HEK293 (cell line): Measurements from ENCODE around the gene CTNNBL1.

Experiments
- CTCF ChIA-PET: fragments of 350-600 bp; formaldehyde crosslinking; extraction: SDS; loops from one replicate; lab custom pipeline; 2021; ENCODE audit warnings: antibody characterized with exemption; lab: Yijun Ruan, JAX
- POLR2A ChIA-PET: fragments of 300-600 bp; formaldehyde crosslinking; extraction: SDS; loops from one replicate; lab custom pipeline; 2020; ENCODE audit warnings: antibody characterized with exemption, inconsistent platforms; lab: Yijun Ruan, JAX
- H3K27ac ChIP-seq: fragments of 200-500 bp; sonication (Bioruptor generic); 2 replicates; pipeline ENCODE4 v1.5.1; 2014; ENCODE audit warnings: low read depth, low read length, control low read depth, inconsistent platforms; ENCODE audit errors: extremely low read depth
- H3K36me3 ChIP-seq, 2 experiments: fragments of 200-500 bp in 1 of 2; sonication (Bioruptor generic) in 1 of 2; 1 replicate in 1 of 2; 2 replicates in 1 of 2; pipeline ENCODE4 v1.5.1; 2014 to 2017; ENCODE audit warnings: inconsistent platforms in 2 of 2, low read length in 2 of 2; ENCODE audit not compliant: control insufficient read depth in 2 of 2, insufficient read depth in 1 of 2
- H3K4me1 ChIP-seq: fragments of 200-500 bp; sonication (Bioruptor generic); 2 replicates; pipeline ENCODE4 v1.5.1; 2014; ENCODE audit warnings: mild to moderate bottlenecking, low read length, inconsistent platforms; ENCODE audit not compliant: control insufficient read depth, insufficient read depth
- H3K4me3 ChIP-seq: 2 replicates; pipeline ENCODE4 v1.5.1; 2011; ENCODE audit warnings: low read depth, mild to moderate bottlenecking, control low read depth, low read length, moderate library complexity
- H3K9me3 ChIP-seq: fragments of 200-500 bp; sonication (Bioruptor generic); 2 replicates; pipeline ENCODE4 v1.5.1; 2014; ENCODE audit warnings: low read depth, low read length, inconsistent platforms; ENCODE audit not compliant: control insufficient read depth, insufficient read depth
- ATF2 ChIP-seq: fragments of 450-650 bp; formaldehyde crosslinking; IDR thresholded peaks from 2 replicates; pipeline ENCODE4 v1.5.1; 2016; ENCODE audit warnings: missing biosample characterization, missing genetic modification characterization, low read depth
- EGR2 ChIP-seq: fragments of 450-650 bp; formaldehyde crosslinking; IDR thresholded peaks from 2 replicates; pipeline ENCODE4 v1.5.1; 2016; ENCODE audit warnings: low read depth, missing biosample characterization, missing genetic modification characterization
- PRDM4 ChIP-seq: fragments of 450-650 bp; formaldehyde crosslinking; IDR thresholded peaks from 2 replicates; pipeline ENCODE4 v1.5.1; 2017; ENCODE audit warnings: missing biosample characterization, missing genetic modification characterization
- SCRT1 ChIP-seq: fragments of 450-650 bp; formaldehyde crosslinking; IDR thresholded peaks from 2 replicates; pipeline ENCODE4 v1.5.1; 2016; ENCODE audit warnings: missing biosample characterization, missing genetic modification characterization, borderline replicate concordance
- SP3 ChIP-seq: fragments of 450-650 bp; formaldehyde crosslinking; IDR thresholded peaks from 2 replicates; pipeline ENCODE4 v1.5.1; 2016; ENCODE audit warnings: missing biosample characterization, missing genetic modification characterization
- ZBTB26 ChIP-seq: fragments of 450-650 bp; formaldehyde crosslinking; optimal IDR thresholded peaks from 2 replicates; pipeline ENCODE3; 2016; ENCODE audit warnings: missing biosample characterization, mild to moderate bottlenecking, missing genetic modification characterization
- ZBTB6 ChIP-seq: fragments of 450-650 bp; formaldehyde crosslinking; IDR thresholded peaks from 2 replicates; pipeline ENCODE4 v1.5.1; 2017; ENCODE audit warnings: missing biosample characterization, missing genetic modification characterization
- ZFP37 ChIP-seq: fragments of 450-650 bp; formaldehyde crosslinking; IDR thresholded peaks from 2 replicates; pipeline ENCODE4 v1.5.1; 2016; ENCODE audit warnings: missing biosample characterization, missing genetic modification characterization
- ZNF10 ChIP-seq: fragments of 450-650 bp; formaldehyde crosslinking; IDR thresholded peaks from 2 replicates; pipeline ENCODE4 v1.5.1; 2017; ENCODE audit warnings: missing biosample characterization, missing genetic modification characterization
- ZNF2 ChIP-seq: fragments of 450-650 bp; formaldehyde crosslinking; IDR thresholded peaks from 2 replicates; pipeline ENCODE4 v1.5.1; 2016; ENCODE audit warnings: missing biosample characterization, missing genetic modification characterization
- ZNF239 ChIP-seq: fragments of 450-650 bp; formaldehyde crosslinking; IDR thresholded peaks from 2 replicates; pipeline ENCODE4 v1.5.1; 2016; ENCODE audit warnings: missing biosample characterization, missing genetic modification characterization
- ZNF280D ChIP-seq: fragments of 450-650 bp; formaldehyde crosslinking; IDR thresholded peaks from 2 replicates; pipeline ENCODE4 v1.5.1; 2016; ENCODE audit warnings: missing biosample characterization, missing genetic modification characterization
- ZNF335 ChIP-seq: fragments of 450-650 bp; formaldehyde crosslinking; conservative IDR thresholded peaks from 2 replicates; pipeline ENCODE4 v1.5.1; 2016; ENCODE audit warnings: missing biosample characterization, missing genetic modification characterization
- ZNF404 ChIP-seq: fragments of 450-650 bp; formaldehyde crosslinking; IDR thresholded peaks from 2 replicates; pipeline ENCODE4 v1.5.1; 2017; ENCODE audit warnings: missing biosample characterization, missing genetic modification characterization
- ZNF501 ChIP-seq: fragments of 450-650 bp; formaldehyde crosslinking; IDR thresholded peaks from 2 replicates; pipeline ENCODE4 v1.5.1; 2016; ENCODE audit warnings: missing biosample characterization, missing genetic modification characterization
- ZNF530 ChIP-seq: fragments of 450-650 bp; formaldehyde crosslinking; IDR thresholded peaks from 2 replicates; pipeline ENCODE4 v1.5.1; 2016; ENCODE audit warnings: low read depth, missing biosample characterization, missing genetic modification characterization
- ZNF596 ChIP-seq: fragments of 450-650 bp; IDR thresholded peaks from 2 replicates; pipeline ENCODE4 v1.5.0; 2018; ENCODE audit warnings: missing biosample characterization, mild to moderate bottlenecking, missing genetic modification characterization, moderate library complexity
- ZNF600 ChIP-seq: fragments of 450-650 bp; formaldehyde crosslinking; IDR thresholded peaks from 2 replicates; pipeline ENCODE4 v1.5.1; 2016; ENCODE audit warnings: missing biosample characterization, missing genetic modification characterization
- ZNF610 ChIP-seq: fragments of 450-650 bp; formaldehyde crosslinking; IDR thresholded peaks from 2 replicates; pipeline ENCODE4 v1.5.1; 2016; ENCODE audit warnings: missing biosample characterization, missing genetic modification characterization, borderline replicate concordance
- ZNF664 ChIP-seq: fragments of 450-650 bp; formaldehyde crosslinking; IDR thresholded peaks from 2 replicates; pipeline ENCODE4 v1.5.1; 2016; ENCODE audit warnings: missing biosample characterization, missing genetic modification characterization
- ZNF677 ChIP-seq: fragments of 450-650 bp; IDR thresholded peaks from 2 replicates; pipeline ENCODE4 v1.5.0; 2018; ENCODE audit warnings: missing biosample characterization, mild to moderate bottlenecking, missing genetic modification characterization, moderate library complexity
- ZNF707 ChIP-seq: fragments of 450-650 bp; formaldehyde crosslinking; IDR thresholded peaks from 2 replicates; pipeline ENCODE4 v1.5.1; 2016; ENCODE audit warnings: missing biosample characterization, missing genetic modification characterization
- ZNF768 ChIP-seq: fragments of 450-650 bp; formaldehyde crosslinking; IDR thresholded peaks from 2 replicates; pipeline ENCODE4 v1.5.1; 2018; ENCODE audit warnings: missing biosample characterization, mild to moderate bottlenecking, missing genetic modification characterization
- ZNF776 ChIP-seq: fragments of 450-650 bp; formaldehyde crosslinking; IDR thresholded peaks from 2 replicates; pipeline ENCODE4 v1.5.0; 2017; ENCODE audit warnings: missing biosample characterization, missing genetic modification characterization, borderline replicate concordance
- ZNF830 ChIP-seq: fragments of 450-650 bp; IDR thresholded peaks from 2 replicates; pipeline ENCODE4 v1.5.0; 2018; ENCODE audit warnings: missing biosample characterization, missing genetic modification characterization, low read depth, mild to moderate bottlenecking, moderate library complexity
- ZSCAN4 ChIP-seq: fragments of 450-650 bp; formaldehyde crosslinking; IDR thresholded peaks from 2 replicates; pipeline ENCODE4 v1.5.1; 2017; ENCODE audit warnings: missing biosample characterization, missing genetic modification characterization

CTNNBL1 gene

GRCh38 chr20:37841389-37841788 lies 147.6 kb downstream of the CTNNBL1 start:
- no peak for TF ChIP-seq SP3 (tag by site-specific recombination)
- no peak for TF ChIP-seq ZNF664 (tag by site-specific recombination)
- TF ChIP-seq ZNF596 (tag by site-specific recombination), result no peak
- TF ChIP-seq ZBTB26 (tag by site-specific recombination), result no peak
- no peak for TF ChIP-seq ZNF530 (tag by site-specific recombination)
- no peak for TF ChIP-seq ZNF2 (tag by site-specific recombination)
- TF ChIP-seq ZNF404 (tag by site-specific recombination), result no peak
- TF ChIP-seq ZNF677 (tag by site-specific recombination), result no peak
- TF ChIP-seq ZNF501 (tag by site-specific recombination), result no peak
- TF ChIP-seq ZNF610 (tag by site-specific recombination), result no peak
- TF ChIP-seq PRDM4, result no peak
- TF ChIP-seq ZNF768 (tag by site-specific recombination), result no peak
- no peak for TF ChIP-seq ZBTB6 (tag by site-specific recombination)
- Histone ChIP-seq H3K9me3 (no peaks in the 10 kb centered on the region), H3K27ac (no peak overlapping the region), H3K4me1 (peaks cover 14% of the 10 kb centered on the region), H3K36me3 (peaks cover 0 to 15% of the 10 kb centered on the region in 2 experiments; a peak in 1 of 3 replicates), H3K4me3 (no peak overlapping the region)
- POLR2A ChIA-PET, result no interaction called here
- CTCF ChIA-PET, result no interaction called here

- ChIA-PET CTCF (no interaction called here), POLR2A (no interaction called here)
- H3K4me1 ChIP-seq, result peaks cover 16% of the 10 kb centered on the region
- H3K4me3 ChIP-seq, result no peak overlapping the region
- H3K36me3 ChIP-seq, result peaks cover 0 to 15% of the 10 kb centered on the region in 2 experiments; a peak in 1 of 3 replicates
- H3K27ac ChIP-seq, result no peak overlapping the region
- no peaks in the 10 kb centered on the region for H3K9me3 ChIP-seq
- TF ChIP-seq ZNF707 (tag by site-specific recombination), result no peak
- no peak for TF ChIP-seq ZNF280D (tag by site-specific recombination)
- TF ChIP-seq ZNF830 (tag by site-specific recombination), result no peak
- TF ChIP-seq EGR2 (tag by site-specific recombination), result no peak
- TF ChIP-seq ZNF239, result no peak
- no peak for TF ChIP-seq ZNF335 (tag by site-specific recombination)
- no peak for TF ChIP-seq ZFP37 (tag by site-specific recombination)
- TF ChIP-seq SCRT1, result no peak
- no peak for TF ChIP-seq ZNF600 (tag by site-specific recombination)
- TF ChIP-seq ZNF776 (tag by site-specific recombination), result no peak
- no peak for TF ChIP-seq ATF2
- TF ChIP-seq ZSCAN4 (tag by site-specific recombination), result no peak
- no peak for TF ChIP-seq ZNF10 (tag by site-specific recombination)
Observed at GRCh38 chr20:37841971-37842370, 148.1 kb downstream of the CTNNBL1 start.
